A549 (cell line): ENCODE data around the gene RNF144A. TPM values are rescaled to one million over a fixed set of nuclear protein-coding genes. Genes with fewer than 3 reads are reported as not detected.

Source experiments
- ATAC-seq, 2 experiments: fragments of 200-7000 bp in 1 of 2; fragments of >200 bp in 1 of 2; cut with Nextera tagmentation in 1 of 2; cut with Tn5 transposase in 1 of 2; 3 replicates each; pipeline versions ENCODE4 v1.8.0 to v1.9.1; 2018 to 2020; ENCODE audit warnings: mild to moderate bottlenecking in 1 of 2, moderate library complexity in 1 of 2
- CTCF ChIA-PET: fragments of 300-600 bp; sonication (Branson Sonifier 250); formaldehyde crosslinking; extraction: SDS; loops from one replicate; lab custom pipeline; 2021; ENCODE audit warnings: antibody characterized with exemption, inconsistent platforms; lab: Yijun Ruan, JAX
- POLR2A ChIA-PET: fragments of 350-600 bp; formaldehyde crosslinking; extraction: SDS; loops from one replicate; lab custom pipeline; 2021; ENCODE audit warnings: antibody characterized with exemption, inconsistent platforms; lab: Yijun Ruan, JAX
- DNase-seq, 2 experiments: peaks; one replicate each; pipeline versions ENCODE4 v3.0.0 to v3.0.0-alpha.2; 2011 to 2016; ENCODE audit warnings: low read depth in 1 of 2, low spot score in 1 of 2
- FAIRE-seq: peaks from 2 replicates; lab custom pipeline; 2011; peaks lifted over from hg19 to GRCh38; lab: Jason Lieb, UNC
- H3K27ac ChIP-seq, 2 experiments: fragments of >200 bp; sonication (Bioruptor Twin); formaldehyde crosslinking; 3 replicates each; pipeline ENCODE4 v1.5.1; 2016 to 2017
- H3K4me1 ChIP-seq: fragments of >200 bp; sonication (Bioruptor Twin); formaldehyde crosslinking; 3 replicates; pipeline ENCODE4 v1.6.1; 2016
- H3K4me2 ChIP-seq: fragments of >200 bp; sonication (Bioruptor Twin); formaldehyde crosslinking; 3 replicates; pipeline ENCODE4 v1.6.1; 2016
- H3K4me3 ChIP-seq: fragments of >200 bp; sonication (Bioruptor Twin); formaldehyde crosslinking; 3 replicates; pipeline ENCODE4 v1.5.1; 2016
- H3K9me3 ChIP-seq: fragments of >200 bp; sonication (Bioruptor Twin); formaldehyde crosslinking; 3 replicates; pipeline ENCODE4 v1.6.1; 2016
- ATOH8 ChIP-seq: fragments of 250-450 bp; sonication (Bioruptor Pico); IDR thresholded peaks from 2 replicates; pipeline ENCODE4 v1.5.0; 2020; ENCODE audit warnings: low read depth, mild to moderate bottlenecking, moderate library complexity
- BCL3 ChIP-seq: fragments of >200 bp; sonication (Bioruptor Twin); formaldehyde crosslinking; IDR thresholded peaks from 3 replicates; pipeline ENCODE4 v1.6.1; 2016
- CEBPB ChIP-seq, 2 experiments: fragments of >200 bp in 1 of 2; sonication (Bioruptor Twin) in 1 of 2; formaldehyde crosslinking in 1 of 2; IDR thresholded peaks; 2 replicates each; pipeline ENCODE4 v1.6.1; 2012 to 2016
- EHMT2 ChIP-seq: fragments of 200-600 bp; sonication (generic); IDR thresholded peaks from 2 replicates; pipeline ENCODE4 v1.6.1; 2016; ENCODE audit warnings: antibody characterized with exemption, low read depth, mild to moderate bottlenecking, moderate library complexity
- ELK1 ChIP-seq: fragments of 150-350 bp; IDR thresholded peaks from 2 replicates; pipeline ENCODE4 v1.6.1; 2014; ENCODE audit warnings: low read depth, mild to moderate bottlenecking, low read length
- EP300 ChIP-seq, 2 experiments: fragments of >200 bp; sonication (Bioruptor Twin); formaldehyde crosslinking; IDR thresholded peaks; 2 replicates in 1 of 2; 3 replicates in 1 of 2; pipeline ENCODE4 v1.6.1; 2016 to 2017
- FOSB ChIP-seq: fragments of 250-450 bp; sonication (Bioruptor Pico); IDR thresholded peaks from 2 replicates; pipeline ENCODE4 v1.5.0; 2020; ENCODE audit warnings: mild to moderate bottlenecking, moderate library complexity
- HOXA7 ChIP-seq: fragments of 250-450 bp; sonication (Bioruptor Pico); IDR thresholded peaks from 2 replicates; pipeline ENCODE4 v1.5.0; 2020; ENCODE audit warnings: mild to moderate bottlenecking, moderate library complexity
- KDM1A ChIP-seq: fragments of 200-600 bp; sonication (generic); IDR thresholded peaks from 2 replicates; pipeline ENCODE4 v1.6.1; 2016; ENCODE audit warnings: low read depth, mild to moderate bottlenecking
- MAFK ChIP-seq: fragments of 450-650 bp; IDR thresholded peaks from 2 replicates; pipeline ENCODE4 v1.6.1; 2014; ENCODE audit not compliant: partially characterized antibody
- MAZ ChIP-seq: fragments of 150-350 bp; IDR thresholded peaks from 2 replicates; pipeline ENCODE4 v1.6.1; 2014; ENCODE audit warnings: antibody characterized with exemption, low read depth, low read length, borderline replicate concordance
- NPAS2 ChIP-seq: fragments of 250-450 bp; sonication (Bioruptor Pico); IDR thresholded peaks from 2 replicates; pipeline ENCODE4 v1.8.0; 2022; ENCODE audit warnings: mild to moderate bottlenecking, moderate library complexity, borderline replicate concordance
- NR3C1 ChIP-seq: fragments of >200 bp; sonication (Bioruptor Twin); formaldehyde crosslinking; IDR thresholded peaks from 3 replicates; pipeline ENCODE4 v1.6.1; 2017
- RCOR1 ChIP-seq: fragments of 150-350 bp; IDR thresholded peaks from 2 replicates; pipeline ENCODE4 v1.6.1; 2014; ENCODE audit warnings: antibody characterized with exemption, low read length, low read depth
- RFX5 ChIP-seq: fragments of 450-650 bp; IDR thresholded peaks from 2 replicates; pipeline ENCODE4 v1.7.1; 2014; ENCODE audit warnings: antibody characterized with exemption, mild to moderate bottlenecking, moderate library complexity
- RNF2 ChIP-seq: fragments of 200-600 bp; sonication (generic); IDR thresholded peaks from 2 replicates; pipeline ENCODE4 v1.6.1; 2016; ENCODE audit warnings: low read depth, mild to moderate bottlenecking, antibody characterized with exemption, moderate library complexity, borderline replicate concordance
- SREBF2 ChIP-seq: fragments of 450-650 bp; IDR thresholded peaks from 2 replicates; pipeline ENCODE4 v1.6.1; 2014; ENCODE audit warnings: mild to moderate bottlenecking, moderate library complexity
- TP53 ChIP-seq: fragments of 250-450 bp; sonication (Bioruptor Pico); IDR thresholded peaks from 2 replicates; pipeline ENCODE4 v1.5.0; 2021; ENCODE audit warnings: mild to moderate bottlenecking, moderate library complexity
- USF2 ChIP-seq: fragments of 450-650 bp; IDR thresholded peaks from 2 replicates; pipeline ENCODE4 v1.6.1; 2014; ENCODE audit warnings: antibody characterized with exemption
- ZSCAN20 ChIP-seq: fragments of 250-450 bp; sonication (Bioruptor Pico); IDR thresholded peaks from 2 replicates; pipeline ENCODE4 v1.8.0; 2022; ENCODE audit warnings: mild to moderate bottlenecking, moderate library complexity
- WGBS: methylation state at CpG from one replicate; pipeline ENCODE4 v1.1.6; 2017; ENCODE audit errors: missing lambda C conversion rate; 5-methylcytosine and 5-hydroxymethylcytosine counted together
- polyA plus RNA-seq, 4 experiments: library from polyadenylated mRNA; depleted of rRNA in 3 of 4; stranded (reverse); fragments of >200 nt; fragmentation: RNase III in 1 of 4; extraction: RNeasy Plus Mini Kit Qiagen cat#74134 plus additional on column Dnase treatment in 1 of 4; gene quantifications; 2 replicates in 3 of 4; 3 replicates in 1 of 4; pipeline ENCODE4 v1.2.3, GENCODE V29; 2011 to 2017

The RNF144A gene
- polyA plus RNA-seq, 2 of the 4 experiments (the other 2 are of a cell fraction): 4.4 to 9.6 TPM

- H3K4me2 ChIP-seq: peak overlapping the region; percentile 100
- CTCF ChIA-PET: interaction anchor here (0.6 to 3.2 kb wide), 33 partner anchors 8 to 135 kb away, joined by 3 to 26 read pairs (median 4); no protein-coding TSS in a partner anchor
- H3K9me3 ChIP-seq: no peaks in the 10 kb centered on the region
- DNase-seq: peak in 1 of 2 experiments; percentile 17
- FAIRE-seq: no peak
- no peak for ATAC-seq
- H3K4me3 ChIP-seq: peak overlapping the region; percentile 75
- no peak for TF ChIP-seq RFX5
- TF ChIP-seq, all 56 proteins: peak for 0
- WGBS: 46% methylated on average over 8 of the region's 8 CpGs
- POLR2A ChIA-PET: no interaction called here
- peak overlapping the region; percentile 23 to 93; a peak in 4 of 6 replicates for H3K27ac ChIP-seq
- peaks cover 9% of the 10 kb centered on the region; the same call in 1 of the 3 replicates for H3K4me1 ChIP-seq
Observed at GRCh38 chr2:6916736-6917070, 509 bp upstream of the RNF144A start.

GRCh38 chr2:6917761-6918421 is 679 bp downstream of the RNF144A start:
- Histone ChIP-seq H3K4me2 (peak overlapping the region; percentile 100), H3K4me1 (peaks cover 9% of the 10 kb centered on the region; the same call in 1 of the 3 replicates), H3K27ac (peak overlapping the region; percentile 78 to 93), H3K9me3 (no peaks in the 10 kb centered on the region), H3K4me3 (peak overlapping the region; percentile 75)
- peak; percentile 70 to 71 for ATAC-seq
- DNase-seq: peak in 1 of 2 experiments; percentile 26
- CTCF ChIA-PET: interaction anchor here (0.5 to 2.2 kb wide), 5 partner anchors 11 to 549 kb away, joined by 3 to 7 read pairs (median 3); no protein-coding TSS in a partner anchor
- TF ChIP-seq RCOR1 (no peak), EP300 (IDR thresholded peaks at IDR 0.05) (no peak), FOSB (no peak), SREBF2 (no peak), KDM1A (no peak), ELK1 (no peak), NR3C1 (no peak), BCL3 (no peak), MAZ (no peak), MAFK (no peak), NPAS2 (no peak), RNF2 (no peak), ZSCAN20 (CRISPR knock-in tag) (no peak), ATOH8 (CRISPR knock-in tag) (no peak)
- POLR2A ChIA-PET: no interaction called here
- 29% methylated on average over 16 of the region's 68 CpGs for WGBS
- FAIRE-seq: no peak

GRCh38 chr2:6919901-6920742 is 2.9 kb downstream of the RNF144A start:
- 79% methylated on average over 12 of the region's 12 CpGs for WGBS
- TF ChIP-seq EHMT2 (no peak), CEBPB (IDR thresholded peaks at IDR 0.05) (no peak), TP53 (no peak), ELK1 (no peak), RFX5 (no peak), USF2 (no peak), HOXA7 (CRISPR knock-in tag) (no peak), BCL3 (no peak)
- TF ChIP-seq, all 56 proteins: peak for 0
- no peak overlapping the region for H3K4me2 ChIP-seq
- POLR2A ChIA-PET: no interaction called here
- peaks cover 9% of the 10 kb centered on the region; the same call in 1 of the 3 replicates for H3K4me1 ChIP-seq
- no peak overlapping the region for H3K27ac ChIP-seq
- no peak overlapping the region for H3K4me3 ChIP-seq
- FAIRE-seq: no peak
- CTCF ChIA-PET: interaction anchor here (1.2 to 4.0 kb wide), 4 partner anchors 9 to 124 kb away, joined by 3 to 17 read pairs (median 4); no protein-coding TSS in a partner anchor
- H3K9me3 ChIP-seq: no peaks in the 10 kb centered on the region
- DNase-seq: no peak
- no peak for ATAC-seq
